Measurements from ENCODE around the gene RIPOR2. TPM values are rescaled to one million over a fixed set of nuclear protein-coding genes. Genes with fewer than 3 reads are reported as not detected.

The RIPOR2 gene
- total and polyA plus RNA-seq, 10 of the 15 experiments (the other 5 are each of a cell fraction or from before 2014, with no cell fraction given) = 22.2 to 48.2 (median 34.7) TPM

DNA sequence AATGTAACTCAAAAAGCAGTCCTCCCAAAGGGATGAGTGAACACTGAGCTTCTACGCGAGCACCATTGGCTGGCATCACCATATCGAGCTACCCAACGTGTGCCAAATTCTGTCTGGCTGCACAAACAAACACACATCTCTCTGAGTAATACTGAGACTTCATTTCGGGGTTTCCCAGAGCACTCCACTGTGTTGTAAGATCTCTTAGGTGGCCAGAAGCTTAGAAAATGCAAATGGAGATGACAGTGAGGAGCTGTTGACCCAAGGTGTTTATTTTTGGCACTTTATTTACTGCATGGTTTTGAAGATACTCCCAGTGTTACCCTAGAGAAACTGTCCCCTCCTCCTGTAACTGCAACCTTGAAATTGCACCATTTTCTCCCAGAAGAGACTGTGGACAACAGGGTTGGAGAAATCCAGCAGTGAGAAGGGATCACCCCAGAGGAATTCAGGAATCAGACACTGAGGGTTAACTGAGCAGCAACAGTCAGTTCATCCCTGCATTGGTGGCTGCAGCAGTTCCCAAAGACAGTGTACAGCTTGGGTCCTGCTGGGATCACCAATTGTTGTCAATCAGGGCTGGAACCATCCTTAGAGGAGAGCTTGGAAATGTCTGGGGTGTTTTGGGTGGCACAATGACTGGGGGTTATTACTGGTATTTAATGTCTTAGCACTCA, 1.0 kb upstream of the RIPOR2 start (continued):
- TF ChIP-seq, protein P1, sequence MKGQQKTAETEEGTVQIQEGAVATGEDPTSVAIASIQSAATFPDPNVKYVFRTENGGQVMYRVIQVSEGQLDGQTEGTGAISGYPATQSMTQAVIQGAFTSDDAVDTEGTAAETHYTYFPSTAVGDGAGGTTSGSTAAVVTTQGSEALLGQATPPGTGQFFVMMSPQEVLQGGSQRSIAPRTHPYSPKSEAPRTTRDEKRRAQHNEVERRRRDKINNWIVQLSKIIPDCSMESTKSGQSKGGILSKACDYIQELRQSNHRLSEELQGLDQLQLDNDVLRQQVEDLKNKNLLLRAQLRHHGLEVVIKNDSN (IDR thresholded peaks at IDR 0.05; ENCODE audit: borderline replicate concordance, extremely low read length, insufficient read depth, low read depth, low read length) = no peak
- TF ChIP-seq NFIC (IDR thresholded peaks at IDR 0.05; ENCODE audit: low read depth, low read length) (peak; percentile 93), RELA (IDR thresholded peaks at IDR 0.05; ENCODE audit: borderline replicate concordance, partially characterized antibody) (peak; percentile 74), ZNF217 (IDR thresholded peaks at IDR 0.05) (no peak; the same call in 1 of the 2 replicates), ASH2L (IDR thresholded peaks at IDR 0.05; ENCODE audit: borderline replicate concordance, low read depth) (peak; percentile 68; the same call in 1 of the 2 replicates), ZNF274 (IDR thresholded peaks at IDR 0.05; ENCODE audit: insufficient read depth, insufficient read length) (no peak), BCL11A (IDR thresholded peaks at IDR 0.05; ENCODE audit: low read depth, low read length) (peak; percentile 67), MYB (IDR thresholded peaks at IDR 0.05; ENCODE audit: borderline replicate concordance, low read depth, low read length) (peak; percentile 51; the same call in 1 of the 2 replicates), JUNB (IDR thresholded peaks at IDR 0.05) (peak; percentile 92), SUPT20H (IDR thresholded peaks at IDR 0.05; ENCODE audit: borderline replicate concordance, control insufficient read depth, low read depth, low read length) (no peak), CBFB (IDR thresholded peaks at IDR 0.05; ENCODE audit: low read depth) (0 out of 2 replicates have a peak, but pooled peaks have one; percentile 24), RBBP5 (conservative IDR thresholded peaks at IDR 0.05) (no peak), POLR2A (IDR thresholded peaks at IDR 0.05; ENCODE audit: low read depth, low read length) (peak; percentile 60; the same call in 1 of the 2 replicates), FOXM1 (IDR thresholded peaks at IDR 0.05; ENCODE audit: low read depth, low read length) (peak; percentile 72; the same call in 1 of the 2 replicates), CHD2 (IDR thresholded peaks at IDR 0.05; ENCODE audit: borderline replicate concordance, low read depth, low read length) (peak; percentile 68), CBX3 (IDR thresholded peaks at IDR 0.05; ENCODE audit: borderline replicate concordance, low read depth) (no peak)
- TF ChIP-seq, protein P2, sequence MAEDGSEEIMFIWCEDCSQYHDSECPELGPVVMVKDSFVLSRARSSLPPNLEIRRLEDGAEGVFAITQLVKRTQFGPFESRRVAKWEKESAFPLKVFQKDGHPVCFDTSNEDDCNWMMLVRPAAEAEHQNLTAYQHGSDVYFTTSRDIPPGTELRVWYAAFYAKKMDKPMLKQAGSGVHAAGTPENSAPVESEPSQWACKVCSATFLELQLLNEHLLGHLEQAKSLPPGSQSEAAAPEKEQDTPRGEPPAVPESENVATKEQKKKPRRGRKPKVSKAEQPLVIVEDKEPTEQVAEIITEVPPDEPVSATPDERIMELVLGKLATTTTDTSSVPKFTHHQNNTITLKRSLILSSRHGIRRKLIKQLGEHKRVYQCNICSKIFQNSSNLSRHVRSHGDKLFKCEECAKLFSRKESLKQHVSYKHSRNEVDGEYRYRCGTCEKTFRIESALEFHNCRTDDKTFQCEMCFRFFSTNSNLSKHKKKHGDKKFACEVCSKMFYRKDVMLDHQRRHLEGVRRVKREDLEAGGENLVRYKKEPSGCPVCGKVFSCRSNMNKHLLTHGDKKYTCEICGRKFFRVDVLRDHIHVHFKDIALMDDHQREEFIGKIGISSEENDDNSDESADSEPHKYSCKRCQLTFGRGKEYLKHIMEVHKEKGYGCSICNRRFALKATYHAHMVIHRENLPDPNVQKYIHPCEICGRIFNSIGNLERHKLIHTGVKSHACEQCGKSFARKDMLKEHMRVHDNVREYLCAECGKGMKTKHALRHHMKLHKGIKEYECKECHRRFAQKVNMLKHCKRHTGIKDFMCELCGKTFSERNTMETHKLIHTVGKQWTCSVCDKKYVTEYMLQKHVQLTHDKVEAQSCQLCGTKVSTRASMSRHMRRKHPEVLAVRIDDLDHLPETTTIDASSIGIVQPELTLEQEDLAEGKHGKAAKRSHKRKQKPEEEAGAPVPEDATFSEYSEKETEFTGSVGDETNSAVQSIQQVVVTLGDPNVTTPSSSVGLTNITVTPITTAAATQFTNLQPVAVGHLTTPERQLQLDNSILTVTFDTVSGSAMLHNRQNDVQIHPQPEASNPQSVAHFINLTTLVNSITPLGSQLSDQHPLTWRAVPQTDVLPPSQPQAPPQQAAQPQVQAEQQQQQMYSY (CRISPR knock-in tag; IDR thresholded peaks at IDR 0.05) = no peak
- TF ChIP-seq, protein P3, sequence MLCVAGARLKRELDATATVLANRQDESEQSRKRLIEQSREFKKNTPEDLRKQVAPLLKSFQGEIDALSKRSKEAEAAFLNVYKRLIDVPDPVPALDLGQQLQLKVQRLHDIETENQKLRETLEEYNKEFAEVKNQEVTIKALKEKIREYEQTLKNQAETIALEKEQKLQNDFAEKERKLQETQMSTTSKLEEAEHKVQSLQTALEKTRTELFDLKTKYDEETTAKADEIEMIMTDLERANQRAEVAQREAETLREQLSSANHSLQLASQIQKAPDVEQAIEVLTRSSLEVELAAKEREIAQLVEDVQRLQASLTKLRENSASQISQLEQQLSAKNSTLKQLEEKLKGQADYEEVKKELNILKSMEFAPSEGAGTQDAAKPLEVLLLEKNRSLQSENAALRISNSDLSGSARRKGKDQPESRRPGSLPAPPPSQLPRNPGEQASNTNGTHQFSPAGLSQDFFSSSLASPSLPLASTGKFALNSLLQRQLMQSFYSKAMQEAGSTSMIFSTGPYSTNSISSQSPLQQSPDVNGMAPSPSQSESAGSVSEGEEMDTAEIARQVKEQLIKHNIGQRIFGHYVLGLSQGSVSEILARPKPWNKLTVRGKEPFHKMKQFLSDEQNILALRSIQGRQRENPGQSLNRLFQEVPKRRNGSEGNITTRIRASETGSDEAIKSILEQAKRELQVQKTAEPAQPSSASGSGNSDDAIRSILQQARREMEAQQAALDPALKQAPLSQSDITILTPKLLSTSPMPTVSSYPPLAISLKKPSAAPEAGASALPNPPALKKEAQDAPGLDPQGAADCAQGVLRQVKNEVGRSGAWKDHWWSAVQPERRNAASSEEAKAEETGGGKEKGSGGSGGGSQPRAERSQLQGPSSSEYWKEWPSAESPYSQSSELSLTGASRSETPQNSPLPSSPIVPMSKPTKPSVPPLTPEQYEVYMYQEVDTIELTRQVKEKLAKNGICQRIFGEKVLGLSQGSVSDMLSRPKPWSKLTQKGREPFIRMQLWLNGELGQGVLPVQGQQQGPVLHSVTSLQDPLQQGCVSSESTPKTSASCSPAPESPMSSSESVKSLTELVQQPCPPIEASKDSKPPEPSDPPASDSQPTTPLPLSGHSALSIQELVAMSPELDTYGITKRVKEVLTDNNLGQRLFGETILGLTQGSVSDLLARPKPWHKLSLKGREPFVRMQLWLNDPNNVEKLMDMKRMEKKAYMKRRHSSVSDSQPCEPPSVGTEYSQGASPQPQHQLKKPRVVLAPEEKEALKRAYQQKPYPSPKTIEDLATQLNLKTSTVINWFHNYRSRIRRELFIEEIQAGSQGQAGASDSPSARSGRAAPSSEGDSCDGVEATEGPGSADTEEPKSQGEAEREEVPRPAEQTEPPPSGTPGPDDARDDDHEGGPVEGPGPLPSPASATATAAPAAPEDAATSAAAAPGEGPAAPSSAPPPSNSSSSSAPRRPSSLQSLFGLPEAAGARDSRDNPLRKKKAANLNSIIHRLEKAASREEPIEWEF (IDR thresholded peaks at IDR 0.05; ENCODE audit: insufficient replicate concordance, low read depth, low read length) = peak; percentile 26
- TF ChIP-seq, protein P4, sequence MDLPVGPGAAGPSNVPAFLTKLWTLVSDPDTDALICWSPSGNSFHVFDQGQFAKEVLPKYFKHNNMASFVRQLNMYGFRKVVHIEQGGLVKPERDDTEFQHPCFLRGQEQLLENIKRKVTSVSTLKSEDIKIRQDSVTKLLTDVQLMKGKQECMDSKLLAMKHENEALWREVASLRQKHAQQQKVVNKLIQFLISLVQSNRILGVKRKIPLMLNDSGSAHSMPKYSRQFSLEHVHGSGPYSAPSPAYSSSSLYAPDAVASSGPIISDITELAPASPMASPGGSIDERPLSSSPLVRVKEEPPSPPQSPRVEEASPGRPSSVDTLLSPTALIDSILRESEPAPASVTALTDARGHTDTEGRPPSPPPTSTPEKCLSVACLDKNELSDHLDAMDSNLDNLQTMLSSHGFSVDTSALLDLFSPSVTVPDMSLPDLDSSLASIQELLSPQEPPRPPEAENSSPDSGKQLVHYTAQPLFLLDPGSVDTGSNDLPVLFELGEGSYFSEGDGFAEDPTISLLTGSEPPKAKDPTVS (IDR thresholded peaks at IDR 0.05; ENCODE audit: low read depth, low read length) = no peak
